ENCODE data around the gene MALSU1.

DNA sequence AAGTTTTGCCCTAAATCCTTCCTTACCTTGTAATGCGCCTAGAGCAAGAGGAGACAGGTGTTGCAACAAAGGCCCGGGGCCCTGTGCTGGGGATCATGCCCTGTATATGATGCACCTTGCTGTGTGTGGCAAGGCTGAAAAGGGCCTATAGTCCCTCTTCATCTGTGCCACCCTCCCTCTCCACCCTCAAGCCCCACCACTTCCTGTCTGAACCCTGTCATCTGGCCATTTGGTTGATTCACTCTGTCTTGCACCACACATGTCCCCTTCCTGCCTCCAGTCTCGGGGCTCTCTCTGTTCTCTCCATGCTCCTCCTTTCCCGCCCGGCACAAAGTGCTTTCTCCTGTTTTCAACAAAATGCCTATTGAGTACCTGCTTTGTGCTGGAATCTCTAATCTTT lies 11.5 kb upstream of the MALSU1 start:
- TF ChIP-seq CTCF (IDR thresholded peaks at IDR 0.05; ENCODE audit: low read depth, low read length, poor library complexity, severe bottlenecking): no peak
- no peak for TF ChIP-seq EZH2phosphoT487 (IDR thresholded peaks at IDR 0.05; ENCODE audit: borderline replicate concordance, low read length)

Measured in DOHH2 (cell line).